ENCODE data around the gene ANAPC10.
"Not testable (repeated sequence)": the region's sequence is repeated elsewhere in the genome, so short reads cannot be mapped to it uniquely, and the experiment has no call there.

The ANAPC10 gene, protein sequence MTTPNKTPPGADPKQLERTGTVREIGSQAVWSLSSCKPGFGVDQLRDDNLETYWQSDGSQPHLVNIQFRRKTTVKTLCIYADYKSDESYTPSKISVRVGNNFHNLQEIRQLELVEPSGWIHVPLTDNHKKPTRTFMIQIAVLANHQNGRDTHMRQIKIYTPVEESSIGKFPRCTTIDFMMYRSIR

DNA sequence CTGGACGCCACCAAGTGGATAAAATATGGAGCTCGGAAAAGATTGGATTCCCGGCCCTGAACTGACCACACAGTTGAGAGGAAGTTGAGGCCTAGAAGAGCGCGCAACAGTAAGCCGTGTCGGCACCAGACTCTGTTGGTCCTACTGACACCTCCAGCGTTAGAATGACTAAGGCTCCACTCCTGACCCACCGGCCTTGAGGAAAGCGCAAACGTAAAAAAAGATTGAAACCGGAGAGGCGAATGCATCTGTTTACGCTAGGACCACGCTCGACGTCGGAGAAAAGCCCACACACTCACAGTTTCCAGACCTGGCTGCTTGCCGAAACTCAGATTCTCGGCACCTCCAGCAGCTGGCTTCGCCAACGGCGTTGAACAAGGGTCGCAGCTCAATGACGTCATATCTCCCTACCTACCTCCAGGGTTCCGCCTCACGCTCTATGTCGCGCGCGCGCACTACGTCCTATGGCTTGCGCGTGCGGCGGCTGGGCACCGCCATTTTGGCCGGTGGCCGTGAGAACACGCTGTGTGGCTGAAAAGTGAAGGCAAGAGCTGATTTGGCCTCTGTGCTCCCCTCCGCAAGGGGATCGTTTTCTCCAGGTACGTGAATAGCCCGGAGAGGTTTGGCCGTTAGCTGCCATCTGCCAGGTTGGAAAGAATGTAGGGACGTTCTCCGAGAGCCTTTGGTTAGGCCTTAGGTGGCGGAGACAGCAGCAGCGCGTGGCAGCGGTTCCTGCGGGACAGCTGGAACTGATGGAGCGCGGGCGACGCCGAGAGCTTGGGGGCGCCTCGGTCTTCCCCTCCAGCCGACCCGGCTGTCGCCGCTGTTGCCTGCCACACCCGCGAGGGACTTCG is at the start of gene ANAPC10, which contains the start of gene ABCE1:
ANAPC10 (minus strand) TSS at position 376 of the 854 bp plus-strand sequence. CDS start 2,097 bp downstream, outside the sequence.
ABCE1 (plus strand) TSS at position 491 of the 854 bp plus-strand sequence. CDS start 6,102 bp downstream, outside the sequence.
- peak; percentile 98 for DNase-seq

DNA sequence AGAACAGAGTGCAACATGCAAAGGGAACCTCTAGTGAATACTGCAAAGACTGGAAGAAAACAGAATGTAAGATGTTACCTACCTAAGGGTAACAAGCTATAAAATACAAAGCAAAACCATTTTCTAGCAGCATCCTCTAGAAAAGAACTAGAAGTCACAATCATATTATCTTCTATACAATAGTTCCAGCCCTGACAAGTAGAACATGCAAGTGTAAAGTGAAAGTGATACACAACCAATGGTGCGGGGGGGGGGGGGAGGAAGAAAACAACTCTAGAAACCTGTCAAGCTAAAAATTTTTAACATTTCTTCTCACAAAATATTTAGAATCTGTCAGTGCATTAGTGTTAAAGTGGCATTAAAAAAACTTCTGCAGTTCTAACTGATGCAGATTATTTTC is 38.2 kb upstream of the ANAPC10 start:
- not testable (repeated sequence) for DNase-seq

DNA sequence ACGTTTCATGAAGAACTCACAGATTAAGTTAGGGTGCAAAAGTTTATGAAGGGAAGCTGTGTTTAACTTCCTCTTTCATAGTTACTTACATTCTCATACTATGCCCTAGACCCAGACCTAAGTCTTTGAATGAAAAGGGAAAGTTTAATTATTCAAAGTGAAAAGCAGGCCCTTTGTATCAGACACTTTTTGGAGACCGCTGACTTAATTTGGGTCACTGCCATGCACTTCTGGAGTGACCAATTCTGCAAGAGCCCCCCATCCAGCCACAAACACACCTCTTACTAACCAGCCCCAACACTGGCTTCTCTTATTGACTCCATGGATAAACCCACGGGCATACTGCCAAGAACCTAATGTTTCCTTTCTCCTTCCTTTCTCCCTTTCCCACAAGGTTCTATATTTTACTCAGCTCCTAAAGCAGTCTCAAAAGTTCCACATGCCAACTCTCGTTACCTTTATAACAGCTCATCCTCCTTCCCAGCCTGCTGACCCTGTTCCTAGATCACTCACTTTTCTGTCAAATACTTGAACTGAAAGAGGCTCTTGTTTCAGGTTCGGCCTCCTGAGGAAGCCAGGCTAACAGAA is 34.6 kb upstream of the ANAPC10 start:
- DNase-seq, result peak; percentile 2

DNA sequence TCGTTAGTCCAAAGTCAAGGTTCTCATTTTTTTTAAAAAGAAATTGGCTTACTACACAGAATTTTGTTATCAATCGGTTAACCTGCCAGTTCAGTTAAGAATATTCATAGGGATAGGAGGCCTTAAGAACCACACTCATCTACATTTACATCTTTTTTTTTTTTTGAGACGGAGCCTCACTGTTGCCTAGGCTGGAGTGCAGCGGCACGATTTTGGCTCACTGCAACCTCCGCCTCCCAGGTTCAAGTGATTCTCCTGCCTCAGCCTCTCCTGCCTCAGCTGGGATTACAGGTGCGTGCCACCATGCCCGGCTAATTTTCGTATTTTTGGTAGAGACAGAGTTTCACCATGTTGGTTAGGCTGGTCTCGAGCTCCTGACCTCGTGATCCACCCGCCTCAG is 33.9 kb upstream of the ANAPC10 start:
- DNase-seq, result no peak

DNA sequence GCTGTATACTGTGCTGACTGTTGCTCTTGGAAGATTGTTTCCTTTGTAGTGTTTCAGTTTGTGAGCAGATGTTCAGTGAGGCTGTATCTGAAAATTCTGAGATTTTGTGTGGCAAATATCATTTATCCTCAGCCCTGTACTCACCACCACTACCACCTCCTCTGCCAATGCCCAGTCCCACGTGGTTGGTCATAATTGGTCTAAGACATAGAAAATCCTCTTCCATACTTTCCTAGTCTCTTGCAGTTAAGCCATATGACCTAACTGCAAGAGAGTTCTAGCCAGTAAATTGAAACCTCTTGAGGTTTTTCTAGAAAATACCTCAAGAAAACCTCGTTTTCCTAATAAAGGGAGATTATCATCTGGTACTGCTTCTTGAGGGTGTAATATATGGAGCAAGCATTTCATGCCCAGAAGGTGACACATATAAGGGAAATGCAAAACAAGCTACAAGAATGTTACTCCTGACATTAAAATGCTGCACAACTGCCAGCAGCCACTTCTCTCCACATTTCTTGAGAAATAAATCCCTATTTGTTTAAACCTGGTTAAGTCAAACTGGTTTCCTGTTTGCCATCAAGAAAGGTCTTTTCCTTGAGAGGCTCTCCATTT is 32.9 kb upstream of the ANAPC10 start:
- DNase-seq, result peak; percentile 85

DNA sequence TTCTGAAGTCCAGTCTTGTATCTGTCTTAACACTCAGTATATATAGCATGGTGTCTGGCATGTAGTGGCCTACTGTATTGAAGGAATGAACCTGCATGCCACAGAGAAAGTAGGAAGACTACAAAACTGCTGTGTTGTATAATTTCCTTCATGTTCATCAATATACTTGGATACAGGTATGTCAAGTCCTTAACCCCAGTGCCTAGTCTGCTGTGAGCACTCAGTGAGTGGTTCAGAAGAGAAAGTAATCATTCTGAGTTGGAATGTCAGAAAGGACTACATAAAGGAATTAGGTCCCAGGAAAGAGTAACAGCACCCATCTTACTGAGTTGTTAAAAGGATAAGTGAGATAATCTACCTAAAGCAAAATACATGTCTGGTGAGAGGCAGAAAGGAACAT is 32.1 kb upstream of the ANAPC10 start:
- no peak for DNase-seq

DNA sequence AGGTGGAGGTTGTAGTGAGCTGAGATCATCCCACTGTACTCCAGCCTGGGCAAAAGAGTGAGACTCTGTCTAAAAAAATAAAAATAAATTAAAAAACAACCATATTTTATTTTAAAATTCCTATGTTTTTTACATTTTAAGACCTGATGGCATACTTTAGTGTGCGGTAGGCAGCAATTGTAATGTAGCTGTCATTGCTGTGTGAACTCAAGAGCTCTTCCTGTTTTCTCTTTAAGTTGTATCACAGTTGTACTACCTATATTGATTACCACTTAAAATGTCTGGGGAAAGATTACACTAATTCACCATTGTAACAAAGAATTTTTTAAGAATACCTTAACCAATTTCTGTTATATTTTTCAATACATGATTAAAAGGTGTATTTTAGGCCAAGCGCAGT is 27.4 kb upstream of the ANAPC10 start:
- no peak for DNase-seq

DNA sequence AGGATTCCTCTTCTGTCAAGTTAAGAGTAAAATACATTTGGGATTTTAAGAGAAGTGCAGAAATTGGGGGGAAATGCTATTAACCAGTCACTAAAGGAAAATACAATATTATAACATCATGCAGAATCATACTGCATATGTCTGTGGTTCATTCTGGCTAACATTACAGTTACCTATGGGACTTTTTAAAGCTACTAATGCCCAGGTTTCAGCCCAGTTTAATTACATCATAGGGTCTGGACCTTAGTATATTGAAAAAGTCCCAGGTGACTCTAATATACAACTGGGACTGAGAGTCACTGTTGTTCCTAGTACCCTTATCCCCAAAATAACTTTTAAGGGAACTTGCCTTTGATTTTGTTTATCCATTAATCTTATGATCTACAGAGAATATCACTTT is 10.1 kb upstream of the ANAPC10 start:
- DNase-seq, result no peak

DNA sequence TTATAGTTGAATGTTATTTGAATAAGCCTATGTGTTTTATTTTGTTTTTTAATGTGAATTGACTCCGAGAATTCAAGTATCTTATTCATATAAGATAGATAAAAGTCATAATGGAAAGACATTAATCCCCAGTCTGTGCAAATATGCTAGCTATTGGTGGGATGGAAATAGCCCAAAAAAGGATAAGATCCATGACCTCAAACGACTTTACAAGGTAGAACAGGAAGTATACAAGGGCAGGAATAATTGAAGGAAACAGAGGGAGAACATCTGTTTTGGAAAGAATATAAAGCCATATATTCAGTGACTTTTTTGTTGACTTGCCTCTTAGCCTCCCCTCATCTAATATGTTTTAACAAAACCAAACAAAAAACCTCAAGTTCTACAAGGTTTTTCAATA is 9.1 kb upstream of the ANAPC10 start:
- DNase-seq, result no peak

DNA sequence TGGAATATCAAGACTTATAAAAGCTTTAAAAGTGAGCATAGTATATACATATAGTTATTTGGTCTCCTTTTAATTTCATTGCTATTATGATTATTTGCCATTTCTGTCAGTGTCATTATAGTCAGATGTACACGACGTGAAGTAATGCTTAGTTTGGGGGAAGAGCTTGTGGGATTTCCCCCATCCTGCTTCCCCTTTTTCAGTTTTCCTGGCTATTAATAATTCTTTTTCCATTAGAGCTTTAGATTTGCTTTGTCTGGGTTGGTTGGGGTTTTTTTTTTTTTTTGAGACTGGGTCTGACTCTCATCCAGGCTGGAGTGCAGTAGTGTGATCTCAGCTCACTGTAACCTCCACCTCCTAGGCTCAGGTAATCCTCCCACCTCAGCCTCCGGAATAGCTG is 5.5 kb upstream of the ANAPC10 start:
- no peak for DNase-seq

DNA sequence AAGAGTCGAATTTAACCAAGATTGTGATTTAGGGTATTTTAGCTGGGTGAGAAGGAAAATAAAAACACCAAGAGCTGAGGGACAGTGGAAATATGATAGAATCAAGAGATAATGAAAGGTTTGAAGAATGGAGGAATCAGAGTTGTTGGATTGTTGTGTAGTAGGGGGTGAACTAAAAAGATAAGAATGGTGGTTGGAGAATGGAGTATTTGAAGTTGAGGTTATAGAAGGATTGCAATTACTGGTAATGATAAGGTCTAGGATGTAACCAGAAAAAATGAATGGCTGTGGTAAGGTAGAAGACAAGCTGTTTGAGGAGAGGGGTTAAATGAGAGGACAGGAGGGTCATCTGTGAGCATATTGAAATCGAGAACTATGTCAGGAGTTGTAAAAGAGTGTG is 4.6 kb upstream of the ANAPC10 start:
- DNase-seq, result no peak

DNA sequence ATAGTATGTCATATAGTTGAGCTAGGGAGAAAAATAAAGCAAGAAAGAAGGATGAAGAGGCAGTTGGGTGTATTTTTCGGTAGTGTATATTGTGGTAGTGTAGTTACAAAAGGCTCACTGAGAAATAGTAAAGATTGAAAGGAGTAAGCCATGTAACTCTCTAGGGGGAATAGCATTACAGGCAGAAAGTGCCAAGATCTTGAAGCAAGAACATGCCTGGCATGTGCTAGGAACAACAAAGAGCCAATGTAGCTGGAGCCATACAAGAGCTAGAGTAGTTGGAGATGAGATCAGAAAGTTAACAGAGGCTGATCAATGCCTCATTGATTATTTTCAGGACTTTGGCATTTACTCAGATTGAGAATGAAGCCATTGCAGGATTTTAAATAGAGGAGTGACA is 3.1 kb upstream of the ANAPC10 start:
- no peak for DNase-seq

DNA sequence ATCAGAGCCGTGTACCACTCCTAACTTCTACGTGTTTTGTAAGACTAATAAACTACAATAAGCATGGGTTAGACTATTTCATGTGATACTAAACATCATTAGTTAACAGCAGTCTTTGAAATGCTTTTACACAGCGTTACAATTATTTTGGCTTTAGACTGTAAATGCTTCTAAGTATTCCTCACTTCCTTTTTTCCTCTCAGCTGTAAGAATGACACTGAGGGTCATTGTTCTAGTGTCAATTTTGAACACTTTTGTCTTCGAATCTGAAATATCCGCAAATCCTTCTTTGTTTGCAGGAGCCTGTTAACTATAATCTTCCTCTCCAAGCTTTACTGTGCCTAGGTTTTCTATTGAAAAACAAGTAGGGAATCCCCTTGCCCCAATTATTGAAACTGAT is 1.7 kb upstream of the ANAPC10 start:
- peak; percentile 7 for DNase-seq

DNA sequence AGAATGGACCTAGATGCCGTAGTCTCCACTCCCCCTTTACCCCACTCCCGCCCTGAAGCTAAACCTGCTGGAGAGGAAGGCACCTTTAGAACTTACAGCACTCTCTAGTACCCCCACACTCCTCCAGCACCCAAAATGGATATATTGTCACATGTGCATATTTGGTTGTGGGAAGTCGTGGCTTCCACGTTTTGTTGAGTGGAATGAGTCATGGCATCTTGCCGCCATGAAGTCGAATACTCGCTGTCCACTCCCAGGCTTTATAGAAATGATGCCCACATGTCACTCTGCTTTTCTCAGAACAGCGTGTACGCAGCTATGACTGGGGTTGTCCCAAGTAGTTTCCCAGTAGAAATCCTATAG is 660 bp upstream of the ANAPC10 start:
- peak; percentile 64 for DNase-seq

DNA sequence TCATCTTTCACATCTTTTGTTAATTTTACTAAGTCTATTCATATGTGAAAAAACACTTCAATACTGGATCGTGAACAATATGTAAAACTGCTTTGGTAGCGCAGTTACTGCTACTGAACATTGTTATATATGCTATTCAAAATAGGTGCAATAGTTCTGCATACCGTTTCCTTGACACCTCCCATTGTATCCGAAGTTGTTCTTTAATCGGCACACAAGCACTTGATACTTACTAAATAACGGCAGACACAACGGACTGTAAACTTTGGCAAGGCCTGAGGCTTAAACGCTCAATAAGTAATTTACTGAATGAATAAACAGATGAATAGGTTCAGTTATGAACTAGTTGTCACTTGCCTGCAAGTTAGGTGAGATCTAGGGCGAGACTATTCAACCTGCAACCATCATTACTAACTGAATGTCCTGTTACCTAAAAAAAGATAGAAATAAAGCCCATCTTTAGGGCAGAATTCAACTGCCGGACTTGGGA is 620 bp downstream of the ANAPC10 start:
- no peak for DNase-seq

DNA sequence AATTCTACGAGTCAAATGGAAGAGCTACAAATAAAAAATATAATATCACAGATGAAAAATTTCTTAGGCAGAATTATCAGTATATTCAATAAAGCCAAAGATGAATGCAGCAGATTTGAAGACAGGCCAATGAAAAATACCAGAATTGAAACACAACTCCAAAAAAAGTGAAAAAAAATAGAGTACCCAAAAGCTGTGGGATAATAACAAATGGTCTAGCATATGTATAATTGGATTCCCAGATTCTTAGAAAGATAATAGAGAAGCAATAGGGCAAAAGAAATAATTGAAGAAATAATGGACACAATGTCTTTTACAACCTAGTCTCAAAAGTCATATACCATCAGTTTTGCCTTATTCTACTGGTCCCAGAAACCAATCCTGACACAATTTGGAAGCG is 4.4 kb downstream of the ANAPC10 start:
- no peak for DNase-seq

DNA sequence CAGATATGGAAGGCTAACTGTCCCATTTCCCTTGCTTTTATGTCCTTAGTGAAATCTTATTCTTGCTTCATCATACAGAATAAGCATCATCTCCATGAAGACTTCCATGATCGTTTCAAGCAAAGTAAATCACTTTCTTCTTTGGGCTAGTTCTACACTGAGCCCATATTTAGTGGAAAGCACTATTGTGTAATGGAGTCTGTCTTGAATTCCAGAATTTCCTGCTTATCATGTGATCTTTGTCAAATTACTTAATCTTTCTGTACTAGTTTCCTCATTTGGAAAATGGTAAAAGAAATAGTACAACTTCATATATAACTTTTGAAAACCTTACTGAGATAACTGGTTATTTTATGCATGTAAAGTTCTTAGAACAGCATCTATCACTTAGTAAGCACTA is 7.6 kb downstream of the ANAPC10 start:
- no peak for DNase-seq

DNA sequence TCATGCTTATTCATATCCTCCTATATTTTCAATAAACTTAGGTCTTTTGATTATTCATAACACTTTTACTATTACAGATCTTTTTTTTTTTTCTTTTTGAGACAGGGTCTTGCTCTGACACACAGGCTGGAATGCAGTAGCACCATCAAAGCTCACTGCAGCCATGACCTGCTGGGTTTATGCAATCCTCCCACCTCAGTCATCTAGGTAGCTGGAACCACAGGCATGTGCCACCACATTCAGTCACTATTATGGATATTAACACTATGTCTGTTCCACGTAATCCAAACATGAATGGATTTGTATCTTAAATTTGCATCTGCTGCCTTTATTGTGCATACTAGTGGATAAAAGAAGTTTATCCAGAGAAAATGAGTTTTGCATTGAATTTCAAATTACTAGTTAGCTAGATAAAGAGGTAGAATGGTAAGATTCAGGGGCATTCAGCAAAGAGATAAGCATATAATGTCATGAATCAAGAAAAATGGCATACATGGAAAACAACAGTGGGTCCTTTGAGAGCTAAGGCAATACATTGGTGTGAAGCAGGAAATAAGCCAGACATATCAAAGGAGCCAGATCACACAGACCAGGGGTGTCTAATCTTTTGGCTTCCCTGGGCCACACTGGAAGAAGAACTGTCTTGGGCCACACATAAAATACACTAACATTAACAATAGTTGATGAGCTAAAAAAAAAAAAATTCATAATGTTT is 13.9 kb downstream of the ANAPC10 start:
- peak; percentile 16 for DNase-seq

DNA sequence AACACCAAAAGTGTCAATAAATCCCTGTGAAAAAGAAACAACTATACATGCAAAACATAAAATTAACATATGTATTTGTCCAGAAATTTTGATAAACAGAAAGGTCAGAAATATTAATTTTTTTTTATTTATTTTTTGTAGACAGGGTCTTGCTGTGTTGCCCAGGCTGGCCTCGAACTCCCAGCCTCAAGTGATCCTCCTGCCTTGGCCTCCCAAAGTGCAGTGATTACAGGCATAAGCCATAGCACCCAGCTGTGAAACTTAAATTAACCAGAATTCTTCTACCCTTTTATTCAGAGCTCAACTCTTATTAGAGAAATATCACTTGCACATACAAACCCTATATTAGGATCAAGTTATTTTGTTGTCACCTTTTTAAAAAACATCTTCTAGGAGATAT is 16.2 kb downstream of the ANAPC10 start:
- DNase-seq, result no peak

DNA sequence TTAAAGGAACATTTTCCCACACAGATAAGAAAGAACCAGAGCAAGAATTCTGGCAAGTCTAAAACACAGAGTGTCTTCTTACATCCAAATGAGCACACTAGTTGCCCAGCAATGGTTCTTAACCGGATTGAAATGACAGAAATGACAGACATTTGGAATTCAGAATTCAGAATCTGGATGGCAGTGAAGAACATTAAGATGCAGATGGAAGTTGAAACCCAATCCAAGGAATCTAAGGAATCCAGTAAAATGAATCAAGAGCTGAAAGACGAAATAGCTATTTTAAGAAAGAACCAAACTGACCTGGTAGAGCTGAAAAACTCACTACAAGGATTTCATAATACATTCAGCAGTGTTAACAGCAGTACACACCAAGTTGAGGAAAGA is 21.5 kb downstream of the ANAPC10 start:
- no peak for DNase-seq

DNA sequence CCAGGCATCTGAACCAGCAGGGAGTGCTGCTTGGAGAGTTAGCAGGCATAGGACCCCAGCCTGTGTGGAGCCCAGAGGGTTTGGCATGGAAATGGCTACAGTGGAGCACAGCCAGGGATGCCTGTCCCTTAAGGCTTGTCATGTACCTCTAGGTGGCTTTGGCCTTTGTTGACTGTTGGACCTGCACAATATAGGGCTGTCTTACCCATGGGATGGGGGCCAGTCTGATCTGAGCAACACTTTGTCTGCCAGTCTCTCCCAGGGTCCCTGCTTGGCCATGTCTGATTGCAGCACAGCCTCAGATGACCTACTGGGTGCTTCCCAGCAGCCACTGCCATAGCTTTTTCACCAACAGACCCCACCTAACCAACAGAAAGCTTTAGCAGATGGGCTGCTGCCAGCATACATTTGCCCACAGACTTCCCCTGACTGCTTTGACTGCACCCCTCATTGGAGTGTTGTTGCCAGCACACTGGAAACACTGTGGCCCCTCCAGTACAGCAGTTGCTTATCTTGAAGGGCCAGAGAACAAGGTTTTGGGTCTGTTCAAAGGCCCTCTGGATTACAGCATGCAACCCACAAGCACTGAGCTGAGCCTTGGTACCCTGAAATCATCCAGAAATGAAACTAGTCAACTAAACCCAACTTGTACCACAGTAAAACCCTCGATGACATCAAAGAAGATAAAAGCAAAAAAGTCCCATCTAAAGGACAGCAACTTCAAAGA is 22.1 kb downstream of the ANAPC10 start:
- no peak for DNase-seq

DNA sequence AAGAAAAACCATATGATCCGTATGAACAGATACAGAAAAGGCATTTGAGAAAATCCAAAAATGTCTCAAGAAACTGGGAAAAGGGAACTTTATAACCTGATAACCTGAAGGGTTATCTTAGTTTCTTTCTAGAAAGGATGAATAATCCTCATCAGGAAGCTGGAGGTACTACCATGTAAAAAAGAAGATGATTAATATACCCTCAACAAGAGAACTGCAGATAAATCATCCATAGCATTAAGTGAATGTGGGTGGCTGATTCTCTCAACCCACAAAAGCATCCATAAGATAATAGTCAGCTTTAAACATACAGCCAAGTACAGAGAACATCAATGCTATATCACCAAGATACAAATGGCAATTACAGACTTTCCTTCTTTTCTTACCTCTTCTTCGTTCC is 26.4 kb downstream of the ANAPC10 start:
- no peak for DNase-seq
